ENCODE results near the gene USP5.

The USP5 gene

DNA sequence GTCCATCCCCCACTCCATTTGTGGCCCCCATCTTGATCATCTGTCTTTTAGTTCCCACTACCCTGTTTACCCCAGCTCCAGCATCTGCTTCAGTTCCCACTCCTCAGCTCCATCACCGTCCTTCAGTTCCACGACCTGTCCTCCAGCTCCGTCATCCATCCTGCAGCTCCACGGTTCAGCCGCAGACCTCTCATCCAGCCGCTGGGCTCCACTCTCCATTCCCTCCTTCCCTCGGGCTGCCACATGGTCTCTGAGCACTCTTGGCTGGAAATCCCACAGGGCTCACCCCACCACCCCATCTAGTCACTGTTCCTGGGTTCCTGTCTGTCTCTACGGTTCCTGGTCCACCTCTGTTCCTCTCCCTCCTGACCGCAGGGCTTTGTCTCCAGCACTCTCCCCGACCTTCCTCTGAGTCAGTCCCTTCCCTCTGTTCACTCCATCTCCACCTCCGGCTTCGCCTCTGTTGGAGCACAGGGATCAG is 27.0 kb upstream of the USP5 start:
- no peak for DNase-seq

- peak; percentile 80 for DNase-seq
Measured at GRCh38 chr12:6825398-6826124, 26.4 kb upstream of the USP5 start.

GRCh38 chr12:6826125-6826733 is 25.7 kb upstream of the USP5 start:
- DNase-seq = no peak

GRCh38 chr12:6826734-6827436 is 25.1 kb upstream of the USP5 start:
- no peak for DNase-seq

DNA sequence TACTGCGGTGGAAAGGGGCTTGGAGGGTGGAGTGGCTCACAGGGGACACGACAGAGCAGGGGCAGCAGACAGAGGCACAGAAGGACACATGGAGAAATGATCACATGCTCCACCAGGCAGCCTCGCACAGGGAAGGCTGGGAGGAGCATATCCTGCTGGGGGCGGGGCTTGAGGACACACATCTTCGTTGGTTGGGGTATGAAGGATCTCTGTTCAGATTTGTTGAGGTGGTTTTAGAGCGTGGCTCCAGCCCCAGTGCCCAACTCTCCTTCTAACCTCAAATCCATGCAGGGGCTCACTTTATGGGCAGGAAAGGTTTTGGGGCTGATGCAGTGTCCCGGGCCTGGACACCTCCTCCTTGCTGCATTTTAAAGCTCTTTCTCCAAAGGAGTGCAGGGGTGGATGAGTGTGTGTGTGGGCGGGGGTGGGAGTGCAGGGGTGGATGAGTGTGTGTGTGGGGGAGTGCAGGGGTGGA is 24.5 kb upstream of the USP5 start:
- DNase-seq = peak; percentile 79

DNA sequence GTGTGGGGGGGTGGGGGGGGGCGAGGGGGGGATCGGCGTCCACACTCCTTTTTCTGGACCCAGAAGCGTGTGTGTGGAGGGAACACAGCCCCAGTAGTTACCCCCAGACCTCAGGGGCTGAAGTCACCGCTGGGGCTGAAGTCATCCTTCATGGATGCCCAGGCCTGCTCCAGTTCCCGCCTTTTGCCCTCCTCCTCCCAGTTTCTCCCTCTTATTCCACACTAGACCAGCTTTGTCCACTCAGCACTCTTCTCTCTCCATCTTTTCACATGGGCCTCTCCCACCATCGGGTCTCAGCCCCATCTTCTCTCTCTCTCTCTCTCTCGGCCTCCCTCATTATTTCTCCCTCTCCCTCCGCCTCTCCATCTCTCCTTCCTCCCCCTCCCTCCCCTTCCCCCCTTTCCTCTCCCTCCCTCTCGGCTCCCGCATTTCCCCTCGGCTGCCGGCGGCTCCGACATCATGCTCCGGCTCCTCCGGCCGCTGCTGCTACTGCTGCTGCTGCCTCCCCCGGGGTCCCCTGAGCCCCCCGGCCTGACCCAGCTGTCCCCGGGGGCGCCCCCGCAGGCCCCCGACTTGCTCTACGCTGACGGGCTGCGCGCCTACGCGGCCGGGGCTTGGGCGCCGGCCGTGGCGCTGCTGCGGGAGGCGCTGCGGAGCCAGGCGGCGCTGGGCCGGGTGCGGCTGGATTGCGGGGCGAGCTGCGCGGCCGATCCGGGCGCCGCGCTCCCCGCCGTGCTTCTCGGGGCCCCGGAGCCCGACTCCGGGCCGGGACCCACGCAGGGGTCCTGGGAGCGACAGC is 23.8 kb upstream of the USP5 start, which contains the start of gene P3H3:
P3H3 (plus strand) TSS at position 426 of the 799 bp plus-strand sequence; CDS start at position 460, 34 bp downstream.
- peak; percentile 84 for DNase-seq

- DNase-seq = peak; percentile 85
Measured at GRCh38 chr12:6828781-6829535, 23.0 kb upstream of the USP5 start.

- no peak for DNase-seq
Measured at GRCh38 chr12:6829536-6830220, 22.3 kb upstream of the USP5 start.

- no peak for DNase-seq
Measured at GRCh38 chr12:6830286-6830890, 21.6 kb upstream of the USP5 start.

DNA sequence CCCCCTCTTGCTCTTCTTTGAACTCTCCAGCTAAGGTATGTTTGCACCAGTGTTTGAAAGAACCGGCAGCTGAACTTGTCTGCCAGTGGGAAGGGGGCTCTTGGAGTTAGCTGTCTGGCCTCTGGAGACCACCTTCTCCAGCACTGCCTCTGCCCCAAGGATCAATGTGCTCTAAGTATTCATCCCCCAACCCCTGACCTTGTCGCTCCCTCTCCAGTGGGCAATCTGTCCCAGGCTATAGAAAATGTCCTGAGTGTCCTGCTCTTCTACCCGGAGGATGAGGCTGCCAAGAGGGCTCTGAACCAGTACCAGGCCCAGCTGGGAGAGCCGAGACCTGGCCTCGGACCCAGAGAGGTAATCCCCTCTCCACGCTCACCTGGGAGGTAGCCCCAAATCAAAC is 21.0 kb upstream of the USP5 start:
- DNase-seq = no peak

- no peak for DNase-seq
Measured at GRCh38 chr12:6831450-6831995, 20.4 kb upstream of the USP5 start.

DNA sequence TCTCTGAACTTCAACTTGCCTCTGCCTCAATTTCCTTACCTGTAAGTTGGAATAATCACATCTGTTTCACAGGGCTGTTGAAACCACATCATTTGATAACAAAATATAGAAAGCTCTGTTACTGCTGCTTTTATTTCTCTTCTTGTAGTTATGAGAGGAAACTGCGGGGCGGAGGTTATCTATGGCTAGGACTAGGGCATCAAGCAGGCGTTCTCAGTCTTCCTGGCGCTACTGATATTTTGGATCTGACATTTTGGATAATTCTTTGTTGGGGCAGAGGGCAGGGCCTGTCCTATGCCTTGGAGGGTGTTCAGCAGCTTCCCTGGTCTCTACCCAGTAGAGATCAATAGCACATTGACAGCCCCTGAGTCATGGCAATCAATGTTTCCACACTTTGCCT is 19.8 kb upstream of the USP5 start:
- DNase-seq = no peak

DNA sequence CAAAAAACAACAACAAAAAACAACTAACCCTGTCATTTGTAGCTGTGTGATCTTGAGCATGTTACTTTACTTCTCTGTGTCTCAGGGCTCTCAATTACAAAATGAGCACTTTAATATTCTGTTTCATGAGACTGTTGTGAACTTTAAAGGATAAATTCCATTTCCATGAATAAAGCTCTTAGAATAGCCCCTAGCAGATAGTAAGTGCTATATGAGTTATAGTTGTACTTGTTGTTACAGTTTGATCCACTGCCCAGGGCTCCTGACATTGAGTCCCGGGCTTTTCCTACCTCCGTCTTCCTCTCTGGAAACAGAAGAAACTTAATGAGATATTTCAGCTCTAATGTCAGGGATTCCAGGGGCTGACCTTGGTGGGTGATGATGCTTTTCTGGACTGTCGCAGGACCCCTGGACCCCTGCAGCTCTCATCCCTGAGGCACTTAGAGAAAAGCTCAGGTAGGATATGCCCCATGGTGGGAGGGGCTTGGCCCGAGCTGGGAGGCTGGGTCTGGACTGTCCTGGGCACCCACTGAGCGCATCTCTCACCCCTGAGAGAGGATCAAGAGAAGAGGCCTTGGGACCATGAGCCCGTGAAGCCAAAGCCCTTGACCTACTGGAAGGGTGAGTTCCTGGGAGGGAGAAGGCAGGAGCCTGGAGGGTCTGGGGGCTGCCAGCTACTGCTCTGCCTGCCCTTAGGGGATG is 18.6 kb upstream of the USP5 start:
- no peak for DNase-seq

GRCh38 chr12:6834254-6834653 is 17.7 kb upstream of the USP5 start:
- DNase-seq = no peak

DNA sequence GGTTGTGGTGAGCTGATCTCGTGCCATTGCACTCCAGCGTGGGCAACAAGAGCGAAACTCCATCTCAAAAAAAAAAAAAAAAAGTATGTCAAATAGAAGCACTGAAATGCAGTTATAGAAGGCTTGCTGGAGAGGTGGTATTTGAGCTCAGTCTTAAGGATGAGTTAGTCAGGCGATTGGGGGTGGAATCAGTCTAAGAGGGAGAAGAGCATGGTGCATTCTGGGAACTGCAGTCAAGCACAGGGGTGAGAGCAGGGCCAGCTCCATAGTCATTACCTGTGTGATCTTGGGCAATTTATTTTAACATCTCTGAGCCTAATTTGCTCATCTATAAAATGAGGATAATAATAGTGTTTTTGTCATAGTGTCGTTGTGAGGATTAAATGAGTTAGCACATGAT is 17.1 kb upstream of the USP5 start:
- DNase-seq = no peak

- no peak for DNase-seq
Measured at GRCh38 chr12:6836851-6837250, 15.1 kb upstream of the USP5 start.

DNA sequence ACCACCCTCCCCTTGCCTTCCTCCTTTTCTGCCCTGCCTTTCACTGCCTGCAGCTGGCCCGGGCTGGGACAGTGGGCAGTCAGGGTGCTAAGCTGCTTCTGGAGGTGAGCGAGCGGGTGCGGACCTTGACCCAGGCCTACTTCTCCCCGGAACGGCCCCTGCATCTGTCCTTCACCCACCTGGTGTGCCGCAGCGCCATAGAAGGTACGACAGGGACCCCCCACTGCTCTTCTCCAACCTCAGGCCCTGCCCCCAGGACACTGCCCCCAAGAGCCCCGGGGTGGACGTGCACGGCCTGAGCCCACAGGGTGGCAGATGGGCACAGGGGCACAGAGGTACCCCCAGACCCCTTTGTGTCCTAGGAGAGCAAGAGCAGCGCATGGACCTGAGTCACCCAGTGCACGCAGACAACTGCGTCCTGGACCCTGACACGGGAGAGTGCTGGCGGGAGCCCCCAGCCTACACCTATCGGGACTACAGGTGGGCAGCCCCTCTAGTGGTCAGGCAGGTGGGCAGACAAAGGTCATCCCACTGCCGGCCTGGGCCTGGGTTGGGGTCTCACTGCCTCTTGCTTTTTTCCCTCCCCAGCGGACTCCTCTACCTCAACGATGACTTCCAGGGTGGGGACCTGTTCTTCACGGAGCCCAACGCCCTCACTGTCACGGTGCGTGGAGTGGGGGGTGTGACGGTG is 14.4 kb upstream of the USP5 start:
- DNase-seq = no peak

- DNase-seq = no peak
Measured at GRCh38 chr12:6838854-6839253, 13.1 kb upstream of the USP5 start.
